K562 treated with DMSO at 1 percent for 48 hours (cell line): ENCODE measurements around the gene CGREF1. TPM values are rescaled to one million over a fixed set of nuclear protein-coding genes. Genes with fewer than 3 reads are reported as not detected.

Source experiments
- total RNA-seq: library from RNA; unstranded; fragments of 300-600 nt; gene quantifications from 2 replicates; pipeline ENCODE4 v1.2.3, GENCODE V29; 2022; ENCODE audit warnings: low replicate concordance; ENCODE audit errors: extremely low read depth

Gene CGREF1, protein sequence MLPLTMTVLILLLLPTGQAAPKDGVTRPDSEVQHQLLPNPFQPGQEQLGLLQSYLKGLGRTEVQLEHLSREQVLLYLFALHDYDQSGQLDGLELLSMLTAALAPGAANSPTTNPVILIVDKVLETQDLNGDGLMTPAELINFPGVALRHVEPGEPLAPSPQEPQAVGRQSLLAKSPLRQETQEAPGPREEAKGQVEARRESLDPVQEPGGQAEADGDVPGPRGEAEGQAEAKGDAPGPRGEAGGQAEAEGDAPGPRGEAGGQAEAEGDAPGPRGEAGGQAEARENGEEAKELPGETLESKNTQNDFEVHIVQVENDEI
- total RNA-seq, result not detected in 2 replicates

DNA sequence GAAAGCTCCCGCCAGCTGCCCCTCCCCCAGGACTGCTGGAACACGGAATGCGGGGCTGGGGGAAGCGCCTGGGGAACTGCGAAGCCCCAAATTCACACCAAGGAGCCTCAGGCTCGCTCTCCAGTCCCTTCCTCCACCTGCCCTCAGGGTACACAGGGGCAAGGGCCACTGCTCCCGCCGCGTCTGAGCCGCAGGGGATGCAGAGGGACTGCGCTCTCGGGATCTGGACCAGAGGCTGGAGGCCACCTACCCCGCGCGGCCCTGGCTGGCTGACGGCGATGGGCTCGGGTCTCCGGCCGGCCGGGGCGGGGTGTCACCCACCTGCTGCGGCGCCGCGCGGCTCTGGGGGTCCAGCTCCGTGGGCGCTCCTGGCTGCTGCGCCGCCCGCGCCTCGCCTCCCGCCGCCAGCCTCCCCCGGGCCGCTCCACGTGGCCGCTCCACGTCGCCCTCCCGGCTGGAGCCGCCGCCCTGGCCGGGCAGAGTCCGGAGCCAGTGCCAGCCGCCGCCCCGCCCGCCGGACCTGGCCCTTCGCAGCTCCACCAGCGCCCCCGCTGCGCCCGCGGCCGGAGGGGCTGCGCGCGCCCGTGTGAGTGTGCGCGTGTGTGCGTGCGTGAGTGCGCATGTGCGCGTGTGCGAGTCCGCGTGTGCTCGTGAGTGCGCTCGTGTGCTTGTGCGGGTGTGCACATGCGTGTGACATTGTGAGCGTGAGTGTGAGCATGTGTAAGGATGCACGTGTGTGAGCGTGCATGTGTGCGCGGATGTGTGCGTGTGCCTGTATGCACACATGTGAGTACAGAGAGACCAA is at the start of gene CGREF1:
CGREF1 (minus strand) TSS at position 604 of the 805 bp plus-strand sequence. CDS start 14,762 bp downstream, outside the sequence.

DNA sequence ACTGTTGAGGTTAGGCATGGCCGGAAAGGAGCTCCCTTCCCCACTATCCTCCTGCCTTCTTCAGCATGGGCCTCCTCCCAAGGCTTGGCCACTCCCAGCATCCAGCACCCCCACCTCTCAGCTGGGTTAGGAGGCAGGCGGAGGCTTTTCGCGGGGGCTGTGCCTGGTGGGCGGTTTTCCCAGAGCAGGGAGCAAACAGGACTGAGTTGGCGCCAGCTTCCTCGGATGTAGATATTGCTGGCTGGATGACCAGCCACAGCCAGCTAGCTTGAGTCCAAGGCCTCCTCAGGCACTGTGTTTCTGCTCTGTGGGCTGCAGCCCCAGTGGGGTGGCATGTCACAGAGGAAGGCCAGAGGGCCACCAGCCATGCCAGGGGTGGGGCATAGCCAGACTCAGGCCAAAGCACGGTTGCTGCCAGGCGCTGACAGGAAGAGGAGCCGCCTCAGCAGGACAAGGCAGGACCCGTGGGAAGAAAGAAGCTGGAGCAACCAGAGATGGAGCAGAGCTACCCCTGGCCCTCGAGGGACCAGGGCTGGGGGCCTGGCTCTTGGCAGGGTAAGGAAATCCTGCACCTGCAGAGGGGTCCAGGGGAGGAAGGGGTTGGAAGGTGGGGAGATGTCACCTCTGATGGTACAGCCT is 30.0 kb upstream of the CGREF1 start, which contains the start of gene TCF23:
TCF23 (plus strand) TSS at position 204 of the 639 bp plus-strand sequence; CDS start at position 334, 130 bp downstream.

DNA sequence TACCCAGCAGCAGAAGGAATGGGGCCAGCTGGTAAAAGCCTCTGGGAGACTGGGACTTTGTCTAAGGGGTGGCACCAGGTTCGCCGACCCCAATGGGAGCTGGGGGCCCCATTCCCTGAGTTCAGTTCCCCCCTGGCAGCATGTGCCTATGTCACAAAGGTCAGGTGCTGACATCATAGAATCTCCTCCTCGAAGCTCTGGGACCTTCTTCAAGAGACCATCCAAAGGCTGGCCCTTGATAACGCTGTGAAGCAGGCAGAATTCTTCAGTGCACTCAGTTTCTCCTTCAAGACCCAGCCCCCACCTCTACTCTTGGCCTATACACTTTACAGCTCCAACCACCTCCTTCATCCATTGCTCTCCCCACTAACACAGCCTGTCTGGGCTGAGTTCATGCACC is 20.4 kb upstream of the CGREF1 start, which contains the start of gene PRR30:
PRR30 (minus strand) TSS at position 101 of the 400 bp plus-strand sequence. CDS start 1,081 bp downstream, outside the sequence.

DNA sequence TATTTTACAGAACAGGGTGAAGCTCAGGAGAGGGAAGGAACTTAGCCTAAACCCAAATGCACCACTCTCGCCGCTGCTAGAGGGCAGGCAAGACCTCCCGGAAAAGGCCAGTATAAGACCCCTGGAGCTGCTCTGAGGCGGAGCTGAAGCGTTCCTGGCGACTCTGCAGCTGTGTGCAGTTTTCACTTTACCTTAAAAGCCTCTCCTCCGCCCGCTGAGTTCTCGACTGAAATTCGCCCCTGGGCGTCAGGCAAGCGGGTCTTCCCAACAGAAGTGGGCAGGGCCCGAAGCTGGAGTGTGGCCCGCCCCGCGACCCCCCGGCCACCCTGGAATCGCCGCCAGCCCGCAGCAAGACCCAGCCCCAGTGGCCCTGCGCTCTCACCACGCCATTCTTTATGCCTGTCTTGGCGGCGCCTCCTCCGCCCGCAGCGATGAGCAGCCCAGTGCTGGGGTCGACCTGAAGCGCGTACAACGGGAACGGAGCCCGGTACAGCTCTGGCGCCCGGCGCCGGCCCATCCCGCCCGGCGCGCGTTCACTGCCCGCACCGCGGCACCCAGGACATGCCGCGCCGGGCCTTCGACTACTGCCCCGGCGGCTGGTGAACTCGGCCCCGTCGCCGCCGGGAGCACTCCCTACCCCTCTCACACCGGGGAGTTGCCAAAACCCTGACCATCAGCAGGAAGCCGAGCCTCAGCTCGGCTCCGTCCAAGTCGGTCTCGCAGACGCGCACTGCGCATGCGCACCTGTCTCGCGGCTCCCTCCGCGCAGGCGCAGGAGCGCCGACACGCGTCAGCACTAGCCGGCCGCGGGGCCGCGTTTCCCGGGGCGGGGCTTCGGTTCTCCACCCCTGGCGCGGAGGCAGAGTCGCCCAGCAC is 15.2 kb upstream of the CGREF1 start, which contains the start of gene PREB:
PREB (minus strand) TSS at position 732 of the 876 bp plus-strand sequence; CDS start at position 517, 215 bp downstream.

DNA sequence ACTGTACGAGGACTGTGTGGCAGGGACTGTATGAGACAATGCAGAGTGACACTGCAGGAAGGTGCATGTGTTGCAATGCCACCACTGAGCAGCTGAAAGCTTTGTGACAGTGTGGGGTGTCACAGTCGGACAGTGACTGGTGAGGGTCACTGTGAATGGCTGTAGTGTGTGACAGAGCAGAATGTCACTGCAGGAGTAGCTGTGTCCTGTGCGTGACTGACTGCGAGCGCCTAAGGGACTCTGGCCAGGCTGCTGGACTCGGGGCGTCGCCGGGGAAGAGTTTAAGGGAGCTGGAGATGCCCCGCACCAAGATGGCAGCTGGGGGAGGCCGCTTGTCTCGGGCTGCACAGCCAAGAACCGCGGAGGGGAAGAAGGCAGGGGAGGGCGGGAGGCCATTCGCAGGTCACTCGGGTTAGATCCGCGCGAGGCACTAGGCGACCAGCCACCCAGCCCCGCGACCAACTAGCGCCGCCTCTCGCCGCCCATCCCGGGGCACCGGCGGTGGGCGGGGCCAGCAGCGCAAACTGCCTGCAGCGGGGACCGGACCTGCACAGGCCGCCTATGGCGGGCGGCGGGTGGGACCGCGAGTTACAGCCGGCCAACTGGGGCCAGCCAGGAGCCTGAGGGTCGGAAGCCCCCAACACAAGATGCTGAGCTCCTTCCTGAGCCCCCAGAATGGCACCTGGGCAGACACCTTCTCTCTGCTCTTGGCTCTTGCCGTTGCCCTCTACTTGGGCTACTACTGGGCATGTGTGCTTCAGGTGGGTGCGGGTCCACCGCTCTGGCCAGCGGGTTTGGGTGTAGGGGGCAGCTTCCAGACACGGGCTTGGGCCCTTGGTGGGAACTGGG is 4.6 kb upstream of the CGREF1 start, which contains the start of gene ABHD1:
ABHD1 (plus strand) TSS at position 514 of the 849 bp plus-strand sequence; CDS start at position 648, 134 bp downstream.

DNA sequence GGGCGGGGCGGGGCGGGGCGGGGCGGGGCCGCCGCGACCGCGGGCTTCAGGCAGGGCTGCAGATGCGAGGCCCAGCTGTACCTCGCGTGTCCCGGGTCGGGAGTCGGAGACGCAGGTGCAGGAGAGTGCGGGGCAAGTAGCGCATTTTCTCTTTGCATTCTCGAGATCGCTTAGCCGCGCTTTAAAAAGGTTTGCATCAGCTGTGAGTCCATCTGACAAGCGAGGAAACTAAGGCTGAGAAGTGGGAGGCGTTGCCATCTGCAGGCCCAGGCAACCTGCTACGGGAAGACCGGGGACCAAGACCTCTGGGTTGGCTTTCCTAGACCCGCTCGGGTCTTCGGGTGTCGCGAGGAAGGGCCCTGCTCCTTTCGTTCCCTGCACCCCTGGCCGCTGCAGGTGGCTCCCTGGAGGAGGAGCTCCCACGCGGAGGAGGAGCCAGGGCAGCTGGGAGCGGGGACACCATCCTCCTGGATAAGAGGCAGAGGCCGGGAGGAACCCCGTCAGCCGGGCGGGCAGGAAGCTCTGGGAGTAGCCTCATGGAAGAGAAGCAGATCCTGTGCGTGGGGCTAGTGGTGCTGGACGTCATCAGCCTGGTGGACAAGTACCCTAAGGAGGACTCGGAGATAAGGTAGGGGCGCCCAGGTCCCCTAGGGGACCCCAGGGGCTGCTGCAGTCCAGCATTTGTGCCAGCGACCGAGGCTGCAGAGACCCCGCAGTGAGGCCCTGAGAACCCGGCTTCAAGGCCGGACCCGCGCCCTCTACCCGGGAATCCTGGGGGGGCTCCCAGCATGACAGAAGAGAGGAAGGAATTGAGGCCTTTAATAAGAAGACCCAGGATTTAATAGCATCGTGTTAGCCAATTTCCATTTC is 32.0 kb downstream of the CGREF1 start, which contains the start of gene KHK:
KHK (plus strand) TSS at position 49 of the 870 bp plus-strand sequence; CDS start at position 537, 488 bp downstream.

DNA sequence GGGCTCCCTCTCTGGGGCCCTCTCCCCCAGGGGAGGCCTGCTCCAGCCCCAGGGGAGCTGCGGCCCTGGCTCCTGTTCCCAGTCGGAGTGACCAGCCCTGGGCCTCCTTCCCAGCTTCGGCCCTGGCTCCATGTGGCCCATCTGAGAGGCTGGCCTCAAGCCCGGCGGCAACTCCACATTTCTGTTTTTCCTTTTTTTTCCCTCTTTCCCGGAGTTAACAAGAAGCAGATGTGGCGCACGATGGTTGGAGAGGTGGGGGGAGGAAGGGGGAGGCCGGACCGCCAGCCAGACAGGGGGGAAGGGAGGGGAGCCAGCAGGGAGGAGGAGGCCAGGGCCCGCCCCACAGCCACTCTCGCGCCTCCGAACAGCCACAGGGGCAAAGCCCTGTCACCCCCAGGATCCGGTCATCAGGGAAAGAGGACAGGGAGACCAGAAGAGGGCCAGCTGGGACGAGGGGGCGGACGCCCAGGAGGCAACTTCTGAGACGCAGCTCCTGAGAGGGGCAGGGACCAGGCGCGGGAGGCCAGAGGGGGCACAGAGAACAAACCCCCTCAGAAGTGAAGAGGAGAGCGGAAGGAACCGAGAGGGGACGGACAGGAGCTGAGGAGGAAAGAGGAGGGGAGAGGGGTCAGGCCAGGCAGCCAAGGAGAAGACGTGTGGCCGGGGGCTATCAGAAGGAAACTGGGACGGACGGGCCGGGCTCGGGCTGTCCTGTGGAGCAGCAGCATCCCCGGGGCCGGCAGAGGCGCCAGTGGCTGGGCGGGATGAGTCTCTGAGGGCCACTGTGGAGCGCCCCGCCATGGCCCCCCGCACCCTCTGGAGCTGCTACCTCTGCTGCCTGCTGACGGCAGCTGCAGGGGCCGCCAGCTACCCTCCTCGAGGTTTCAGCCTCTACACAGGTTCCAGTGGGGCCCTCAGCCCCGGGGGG is 40.4 kb downstream of the CGREF1 start, which contains the start of gene EMILIN1:
EMILIN1 (plus strand) TSS at position 349 of the 928 bp plus-strand sequence; CDS start at position 800, 451 bp downstream.

DNA sequence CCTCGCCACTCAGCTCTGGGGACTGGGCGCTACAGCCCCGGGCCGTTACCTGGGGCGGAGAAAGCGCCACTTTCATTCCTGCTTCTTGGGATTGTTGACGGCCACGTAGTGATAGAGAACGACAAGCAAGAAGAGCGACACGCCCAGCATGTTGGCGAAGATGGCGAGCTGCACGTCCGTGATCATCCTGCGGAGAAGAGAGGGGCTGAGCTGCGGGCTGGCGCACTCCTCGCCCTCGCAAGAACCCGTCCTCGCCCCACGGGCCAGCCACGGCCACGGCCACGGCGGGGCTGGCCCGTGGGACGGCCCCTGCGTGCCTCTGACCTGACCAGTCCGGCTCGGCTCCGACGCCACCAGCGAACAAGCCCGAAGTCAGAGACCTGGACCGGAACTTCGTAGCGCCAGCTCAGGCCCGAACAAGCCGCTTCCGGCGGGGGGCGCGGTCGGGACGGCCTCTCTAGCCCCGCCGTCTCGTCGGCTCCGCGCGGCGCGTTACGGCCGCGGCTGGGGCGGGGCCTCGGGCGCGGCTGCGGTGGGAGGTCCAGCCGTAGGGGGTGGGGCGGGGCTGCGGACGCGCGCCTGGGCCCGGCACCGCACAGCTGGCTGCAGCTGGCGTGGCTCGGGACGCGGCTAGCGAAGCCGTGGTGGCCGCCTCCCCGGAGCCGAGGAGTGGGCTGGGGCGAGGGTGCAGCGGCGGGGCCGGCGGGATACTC is 47.5 kb downstream of the CGREF1 start, which contains the start of gene OST4:
OST4 (minus strand) TSS at position 378 of the 713 bp plus-strand sequence.

DNA sequence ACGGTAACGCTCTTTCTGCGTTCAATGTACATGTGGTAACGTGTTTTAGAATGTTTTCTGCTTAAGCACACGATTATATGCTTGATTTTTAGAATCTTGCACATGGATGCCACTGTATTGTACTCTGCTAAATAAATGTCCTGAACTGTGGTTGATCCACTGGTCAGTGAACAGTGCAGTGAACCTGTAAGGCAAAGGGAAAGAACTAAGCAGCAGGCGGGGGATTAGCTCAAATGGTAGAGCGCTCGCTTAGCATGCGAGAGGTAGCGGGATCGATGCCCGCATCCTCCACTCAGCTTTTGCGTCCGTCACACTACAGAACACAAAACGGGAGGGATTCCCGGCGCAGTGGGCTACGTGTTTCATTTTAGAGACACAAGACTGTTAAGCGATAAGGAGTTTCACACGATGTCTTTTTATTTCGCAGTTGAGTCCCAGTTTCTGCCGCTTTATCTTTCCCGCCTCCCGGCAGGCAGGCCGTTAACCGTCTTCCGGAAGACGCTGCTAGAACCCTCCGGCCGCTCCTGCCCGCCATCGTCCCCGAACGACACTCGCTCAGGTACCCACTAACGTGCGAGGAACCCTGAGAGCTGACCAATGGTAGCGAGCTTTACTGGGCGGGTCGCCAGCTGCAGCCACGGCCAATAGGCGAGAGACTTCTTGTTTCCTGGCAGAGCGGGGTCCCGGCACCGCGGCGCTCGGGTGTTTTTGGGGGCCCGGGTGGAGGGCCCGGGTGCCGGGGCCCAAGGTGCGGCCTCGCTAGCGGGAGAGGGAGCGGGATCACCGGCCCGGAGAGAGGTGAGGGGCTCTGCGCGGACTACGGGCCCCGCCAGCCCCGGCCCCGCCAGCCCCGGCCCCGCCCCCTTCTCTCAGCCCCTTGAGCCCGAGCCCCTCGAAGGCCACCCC is 67.7 kb downstream of the CGREF1 start, which contains the start of gene AGBL5:
AGBL5 (plus strand) TSS at position 673 of the 906 bp plus-strand sequence. CDS start 1,291 bp downstream, outside the sequence.

Other genes with a start within 250 kb of the CGREF1 start
- not detected in 2 replicates for gene MAPRE3, start 148.5 kb downstream of the CGREF1 start, total RNA-seq
- not detected in 2 replicates for gene TMEM214, start 86.2 kb downstream of the CGREF1 start, total RNA-seq
- gene AGBL5, start 67.5 kb downstream of the CGREF1 start, total RNA-seq, result not detected in 2 replicates
- not detected in 2 replicates for gene OST4, start 47.5 kb downstream of the CGREF1 start, total RNA-seq
- not detected in 2 replicates for gene EMILIN1, start 40.5 kb downstream of the CGREF1 start, total RNA-seq
- not detected in 2 replicates for gene KHK, start 32.4 kb downstream of the CGREF1 start, total RNA-seq
- gene ABHD1, start 4.7 kb upstream of the CGREF1 start, total RNA-seq, result not detected in 2 replicates
- not detected in 2 replicates for gene PREB, start 15.5 kb upstream of the CGREF1 start, total RNA-seq
- gene PRR30, start 20.3 kb upstream of the CGREF1 start, total RNA-seq, result not detected in 2 replicates
- not detected in 2 replicates for gene TCF23, start 29.9 kb upstream of the CGREF1 start, total RNA-seq
- not detected in 2 replicates for gene ATRAID, start 92.9 kb upstream of the CGREF1 start, total RNA-seq
- not detected in 2 replicates for gene SLC5A6, start 93.1 kb upstream of the CGREF1 start, total RNA-seq
- not detected in 2 replicates for gene CAD, start 98.2 kb upstream of the CGREF1 start, total RNA-seq
- gene SLC30A3, start 143.9 kb upstream of the CGREF1 start, total RNA-seq, result not detected in 2 replicates
- not detected in 2 replicates for gene DNAJC5G, start 156.3 kb upstream of the CGREF1 start, total RNA-seq
- not detected in 2 replicates for gene TRIM54, start 163.3 kb upstream of the CGREF1 start, total RNA-seq
- not detected in 2 replicates for gene UCN, start 189.3 kb upstream of the CGREF1 start, total RNA-seq
- gene MPV17, start 204.0 kb upstream of the CGREF1 start, total RNA-seq, result not detected in 2 replicates
- gene GTF3C2, start 237.6 kb upstream of the CGREF1 start, total RNA-seq, result not detected in 2 replicates